ENCODE measurements around the gene CTNNA3.
"Not testable (repeated sequence)": the region's sequence is repeated elsewhere in the genome, so short reads cannot be mapped to it uniquely, and the experiment has no call there.

- TF ChIP-seq RFX5 (IDR thresholded peaks at IDR 0.05; ENCODE audit: low read depth, low read length); ELK1 (IDR thresholded peaks at IDR 0.05; ENCODE audit: borderline replicate concordance, low read depth, low read length); CTCF (conservative IDR thresholded peaks at IDR 0.05; ENCODE audit: low read depth, low read length); USF2 (IDR thresholded peaks at IDR 0.05; ENCODE audit: low read depth, low read length); POLR2A (IDR thresholded peaks at IDR 0.05; ENCODE audit: low read depth, low read length): not testable (repeated sequence)
Measured at GRCh38 chr10:66335753-66336152, 1360.2 kb downstream of the CTNNA3 start.
